Measurements from ENCODE around the gene RNF111.

RNF111 gene

DNA sequence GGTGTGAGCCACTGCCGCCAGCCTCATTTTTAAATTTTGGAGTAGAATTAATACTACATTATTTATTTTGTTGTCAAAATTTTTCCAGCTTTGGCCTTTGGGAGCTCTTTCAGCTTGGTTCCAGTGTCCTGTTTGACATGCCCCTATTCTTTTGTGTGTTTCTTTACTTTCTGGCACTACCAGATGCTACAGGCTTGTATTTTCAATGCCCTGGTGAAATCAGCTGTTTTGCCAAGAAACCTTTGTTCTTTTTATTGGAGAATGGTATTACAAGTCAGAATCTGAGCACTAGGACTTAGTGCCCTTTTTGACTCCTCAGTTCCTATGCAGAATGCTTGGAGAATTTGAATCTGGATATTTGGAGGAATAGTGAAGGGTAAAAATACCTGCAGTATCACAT lies 26.6 kb downstream of the RNF111 start:
- Mint-ChIP-seq H3K27ac (no peak overlapping the region), H3K4me1 (ENCODE audit: low read depth) (peaks cover 16% of the 10 kb centered on the region), H3K36me3 (ENCODE audit: low read depth) (peaks cover 25% of the 10 kb centered on the region), H3K4me3 (no peak overlapping the region), H3K27me3 (ENCODE audit: low read depth) (no peaks in the 10 kb centered on the region), H3K9me3 (no peaks in the 10 kb centered on the region)
- DNase-seq (ENCODE audit: low spot score) = no peak

GRCh38 chr15:59017449-59017848 lies 30.0 kb downstream of the RNF111 start:
- DNase-seq (ENCODE audit: low spot score) = no peak
- H3K4me3 Mint-ChIP-seq = no peak overlapping the region
- no peak overlapping the region for H3K27ac Mint-ChIP-seq
- no peaks in the 10 kb centered on the region for H3K27me3 Mint-ChIP-seq (ENCODE audit: low read depth)
- no peaks in the 10 kb centered on the region for H3K9me3 Mint-ChIP-seq
- peaks cover 17% of the 10 kb centered on the region for H3K4me1 Mint-ChIP-seq (ENCODE audit: low read depth)
- H3K36me3 Mint-ChIP-seq (ENCODE audit: low read depth) = peaks cover 24% of the 10 kb centered on the region

GRCh38 chr15:59018833-59019232 lies 31.4 kb downstream of the RNF111 start:
- peaks cover 21% of the 10 kb centered on the region for H3K36me3 Mint-ChIP-seq (ENCODE audit: low read depth)
- H3K4me1 Mint-ChIP-seq (ENCODE audit: low read depth) = peaks cover 17% of the 10 kb centered on the region
- no peak for DNase-seq (ENCODE audit: low spot score)
- no peak overlapping the region for H3K4me3 Mint-ChIP-seq
- no peaks in the 10 kb centered on the region for H3K9me3 Mint-ChIP-seq
- H3K27me3 Mint-ChIP-seq (ENCODE audit: low read depth) = no peaks in the 10 kb centered on the region
- no peak overlapping the region for H3K27ac Mint-ChIP-seq

GRCh38 chr15:59020322-59020721 lies 32.9 kb downstream of the RNF111 start:
- H3K9me3 Mint-ChIP-seq = no peaks in the 10 kb centered on the region
- H3K36me3 Mint-ChIP-seq (ENCODE audit: low read depth) = peaks cover 22% of the 10 kb centered on the region
- no peak for DNase-seq (ENCODE audit: low spot score)
- H3K4me1 Mint-ChIP-seq (ENCODE audit: low read depth) = peaks cover 13% of the 10 kb centered on the region
- H3K27ac Mint-ChIP-seq = no peak overlapping the region
- no peaks in the 10 kb centered on the region for H3K27me3 Mint-ChIP-seq (ENCODE audit: low read depth)
- H3K4me3 Mint-ChIP-seq = no peak overlapping the region

- H3K27me3 Mint-ChIP-seq (ENCODE audit: low read depth) = no peaks in the 10 kb centered on the region
- H3K4me1 Mint-ChIP-seq (ENCODE audit: low read depth) = peaks cover 12% of the 10 kb centered on the region
- peaks cover 16% of the 10 kb centered on the region for H3K36me3 Mint-ChIP-seq (ENCODE audit: low read depth)
- no peak for DNase-seq (ENCODE audit: low spot score)
- H3K27ac Mint-ChIP-seq = no peak overlapping the region
- H3K9me3 Mint-ChIP-seq = no peaks in the 10 kb centered on the region
- no peak overlapping the region for H3K4me3 Mint-ChIP-seq
Observed at GRCh38 chr15:59022188-59022587, 34.7 kb downstream of the RNF111 start.

- DNase-seq (ENCODE audit: low spot score) = no peak
- Mint-ChIP-seq H3K9me3 (no peaks in the 10 kb centered on the region), H3K27ac (no peak overlapping the region), H3K36me3 (ENCODE audit: low read depth) (peaks cover 15% of the 10 kb centered on the region), H3K27me3 (ENCODE audit: low read depth) (no peaks in the 10 kb centered on the region), H3K4me3 (no peak overlapping the region), H3K4me1 (ENCODE audit: low read depth) (peaks cover 10% of the 10 kb centered on the region)
Observed at GRCh38 chr15:59026207-59026606, 38.7 kb downstream of the RNF111 start.

DNA sequence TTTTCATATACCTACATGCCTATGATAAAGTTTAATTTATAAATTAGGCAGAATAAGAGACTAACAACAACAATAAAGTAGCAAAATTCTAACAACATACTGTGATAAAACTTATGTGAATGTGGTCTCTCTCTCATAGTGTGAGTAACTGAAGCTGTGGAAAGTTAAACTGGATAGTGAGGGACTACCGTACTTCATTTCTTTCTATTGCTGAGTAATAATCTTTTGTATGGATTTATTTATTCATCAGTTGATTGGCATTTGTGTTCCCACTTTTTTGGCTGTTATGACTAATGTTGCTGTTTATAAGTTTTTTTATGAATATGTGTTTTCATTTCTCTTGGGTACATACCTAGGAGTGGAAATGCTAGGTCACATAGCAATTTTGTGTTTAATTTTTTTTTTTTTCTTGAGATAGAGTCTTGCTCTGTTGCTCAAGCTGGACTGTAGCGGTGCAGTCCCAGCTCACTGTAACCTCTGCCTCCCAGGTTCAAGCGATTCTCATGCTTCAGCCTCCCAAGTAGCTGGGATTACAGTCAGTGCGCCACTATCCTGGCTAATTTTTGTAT lies 41.0 kb downstream of the RNF111 start:
- Mint-ChIP-seq H3K4me3 (no peak overlapping the region), H3K36me3 (ENCODE audit: low read depth) (peaks cover 28% of the 10 kb centered on the region), H3K4me1 (ENCODE audit: low read depth) (peaks cover 14% of the 10 kb centered on the region), H3K9me3 (no peaks in the 10 kb centered on the region), H3K27ac (no peak overlapping the region), H3K27me3 (ENCODE audit: low read depth) (no peaks in the 10 kb centered on the region)
- no peak for DNase-seq (ENCODE audit: low spot score)

DNA sequence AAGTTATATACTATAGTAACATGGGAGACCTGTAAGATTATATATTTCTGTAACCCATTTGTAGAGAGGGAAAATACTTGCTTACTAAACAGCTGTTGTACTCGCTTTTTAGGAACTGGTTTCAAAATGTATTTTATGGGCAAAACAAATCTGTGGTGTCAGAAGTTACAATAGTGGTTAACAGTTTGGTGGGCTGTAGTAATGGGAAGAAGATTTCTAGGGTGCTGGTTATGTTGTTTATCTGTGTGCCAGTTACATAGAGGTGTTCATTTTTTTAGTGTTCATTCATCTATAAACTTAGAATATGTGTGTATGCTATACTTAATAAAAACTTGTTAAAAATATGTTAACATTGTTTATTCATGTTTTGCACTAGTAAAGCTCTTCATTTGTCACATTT lies 42.1 kb downstream of the RNF111 start:
- peaks cover 14% of the 10 kb centered on the region for H3K4me1 Mint-ChIP-seq (ENCODE audit: low read depth)
- peaks cover 29% of the 10 kb centered on the region for H3K36me3 Mint-ChIP-seq (ENCODE audit: low read depth)
- H3K27ac Mint-ChIP-seq = no peak overlapping the region
- H3K9me3 Mint-ChIP-seq = no peaks in the 10 kb centered on the region
- DNase-seq (ENCODE audit: low spot score) = no peak
- H3K4me3 Mint-ChIP-seq = no peak overlapping the region
- no peaks in the 10 kb centered on the region for H3K27me3 Mint-ChIP-seq (ENCODE audit: low read depth)

DNA sequence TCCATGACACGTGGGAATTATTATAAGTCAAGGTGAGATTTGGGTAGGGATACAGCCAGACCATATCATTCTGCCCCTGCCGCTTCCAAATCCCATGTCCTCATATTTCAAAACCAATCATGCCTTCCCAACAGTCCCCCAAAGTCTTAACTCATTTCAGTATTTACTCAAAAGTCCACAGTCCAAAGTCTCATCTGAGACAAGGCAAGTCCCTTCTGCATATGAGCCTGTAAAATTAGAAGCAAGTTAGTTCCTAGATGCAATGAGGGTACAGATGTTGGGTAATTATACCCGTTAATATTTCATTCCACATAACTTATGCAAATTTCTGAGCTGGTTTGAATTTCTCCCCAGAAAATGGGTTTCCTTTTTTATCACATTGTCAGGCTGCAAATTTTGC lies 47.7 kb downstream of the RNF111 start:
- Mint-ChIP-seq H3K9me3 (peaks cover 4% of the 10 kb centered on the region), H3K27ac (no peak overlapping the region)

GRCh38 chr15:59039225-59039624 lies 51.8 kb downstream of the RNF111 start:
- no peaks in the 10 kb centered on the region for H3K27me3 Mint-ChIP-seq (ENCODE audit: low read depth)
- peak overlapping the region; percentile 46 for H3K27ac Mint-ChIP-seq
- DNase-seq (ENCODE audit: low spot score) = no peak
- H3K4me1 Mint-ChIP-seq (ENCODE audit: low read depth) = peaks cover 26% of the 10 kb centered on the region
- H3K9me3 Mint-ChIP-seq = peaks cover 4% of the 10 kb centered on the region
- peak overlapping the region; percentile 27 for H3K4me3 Mint-ChIP-seq
- peaks cover 51% of the 10 kb centered on the region for H3K36me3 Mint-ChIP-seq (ENCODE audit: low read depth)

More for the DNA sequence above, 47.7 kb downstream of the RNF111 start:
- Mint-ChIP-seq H3K4me3 (no peak overlapping the region), H3K36me3 (ENCODE audit: low read depth) (peaks cover 54% of the 10 kb centered on the region), H3K4me1 (ENCODE audit: low read depth) (peaks cover 22% of the 10 kb centered on the region), H3K27me3 (ENCODE audit: low read depth) (no peaks in the 10 kb centered on the region)
- no peak for DNase-seq (ENCODE audit: low spot score)

- H3K27me3 Mint-ChIP-seq (ENCODE audit: low read depth) = no peaks in the 10 kb centered on the region
- no peak overlapping the region for H3K27ac Mint-ChIP-seq
- no peaks in the 10 kb centered on the region for H3K9me3 Mint-ChIP-seq
- peaks cover 23% of the 10 kb centered on the region for H3K4me1 Mint-ChIP-seq (ENCODE audit: low read depth)
- no peak overlapping the region for H3K4me3 Mint-ChIP-seq
- DNase-seq (ENCODE audit: low spot score) = no peak
- peaks cover 34% of the 10 kb centered on the region for H3K36me3 Mint-ChIP-seq (ENCODE audit: low read depth)
Observed at GRCh38 chr15:59042041-59042440, 54.6 kb downstream of the RNF111 start.

- no peak for DNase-seq (ENCODE audit: low spot score)
- Mint-ChIP-seq H3K9me3 (no peaks in the 10 kb centered on the region), H3K4me1 (ENCODE audit: low read depth) (peaks cover 25% of the 10 kb centered on the region), H3K4me3 (no peak overlapping the region), H3K27me3 (ENCODE audit: low read depth) (no peaks in the 10 kb centered on the region), H3K36me3 (ENCODE audit: low read depth) (peaks cover 33% of the 10 kb centered on the region), H3K27ac (no peak overlapping the region)
Observed at GRCh38 chr15:59048897-59049296, 61.4 kb downstream of the RNF111 start.

GRCh38 chr15:59051873-59052861 lies 64.7 kb downstream of the RNF111 start:
- peaks cover 41% of the 10 kb centered on the region for H3K36me3 Mint-ChIP-seq (ENCODE audit: low read depth)
- H3K27ac Mint-ChIP-seq = peak overlapping the region; percentile 94
- DNase-seq (ENCODE audit: low spot score) = no peak
- no peaks in the 10 kb centered on the region for H3K27me3 Mint-ChIP-seq (ENCODE audit: low read depth)
- no peaks in the 10 kb centered on the region for H3K9me3 Mint-ChIP-seq
- H3K4me1 Mint-ChIP-seq (ENCODE audit: low read depth) = peaks cover 30% of the 10 kb centered on the region
- peak overlapping the region; percentile 86 for H3K4me3 Mint-ChIP-seq

- Mint-ChIP-seq H3K4me3 (peak overlapping the region; percentile 50), H3K9me3 (no peaks in the 10 kb centered on the region), H3K36me3 (ENCODE audit: low read depth) (peaks cover 40% of the 10 kb centered on the region), H3K27ac (peak overlapping the region; percentile 71), H3K4me1 (ENCODE audit: low read depth) (peaks cover 30% of the 10 kb centered on the region), H3K27me3 (ENCODE audit: low read depth) (no peaks in the 10 kb centered on the region)
- no peak for DNase-seq (ENCODE audit: low spot score)
Observed at GRCh38 chr15:59052915-59053407, 65.5 kb downstream of the RNF111 start.
